DND-41 (cell line): ENCODE results near the gene FBRSL1.

Experiments used
- ATAC-seq: fragments of 200-7000 bp; cut with Tn5 transposase; 3 replicates; pipeline ENCODE4 v1.9.1; 2021; ENCODE audit warnings: low read depth; ENCODE audit not compliant: insufficient read depth
- DNase-seq: peaks from one replicate; pipeline ENCODE4 v3.0.0-alpha.2; 2020
- H2AFZ ChIP-seq: 2 replicates; pipeline ENCODE4 v1.6.0; 2012; ENCODE audit warnings: low read depth, low read length
- H3K27ac ChIP-seq: 2 replicates; pipeline ENCODE4 v1.5.1; 2012; ENCODE audit warnings: low read length, inconsistent platforms
- H3K27me3 ChIP-seq: fragments of 200-600 bp; sonication (generic); 2 replicates; pipeline ENCODE4 v1.6.0; 2012; ENCODE audit warnings: low read length, mild to moderate bottlenecking, inconsistent platforms; ENCODE audit not compliant: insufficient read depth, poor library complexity
- H3K36me3 ChIP-seq: 2 replicates; pipeline ENCODE4 v1.5.1; 2012; ENCODE audit warnings: low read length, inconsistent platforms; ENCODE audit not compliant: insufficient read depth
- H3K4me1 ChIP-seq: 2 replicates; pipeline ENCODE4 v1.5.1; 2012; ENCODE audit warnings: mild to moderate bottlenecking, low read length; ENCODE audit not compliant: insufficient read depth
- H3K4me2 ChIP-seq: 2 replicates; pipeline ENCODE4 v1.6.0; 2012; ENCODE audit warnings: mild to moderate bottlenecking, moderate library complexity, low read length, inconsistent platforms; ENCODE audit not compliant: insufficient read depth
- H3K4me3 ChIP-seq, 2 experiments: fragments of 200-600 bp in 1 of 2; shearing (Covaris generic) in 1 of 2; 2 replicates each; pipeline ENCODE4 v1.5.1; 2012 to 2016; ENCODE audit warnings: inconsistent platforms in 2 of 2, low read length in 2 of 2, mild to moderate bottlenecking in 2 of 2, low read depth in 1 of 2, moderate library complexity in 1 of 2
- H3K79me2 ChIP-seq: 2 replicates; pipeline ENCODE4 v1.6.0; 2012; ENCODE audit warnings: low read length, inconsistent platforms; ENCODE audit not compliant: insufficient read depth
- H3K9ac ChIP-seq: 2 replicates; pipeline ENCODE4 v1.6.0; 2012; ENCODE audit warnings: low read depth, mild to moderate bottlenecking, inconsistent platforms, low read length, moderate library complexity
- H3K9me3 ChIP-seq: 2 replicates; pipeline ENCODE4 v1.5.1; 2012; ENCODE audit warnings: low read length, moderate library complexity, mild to moderate bottlenecking, inconsistent platforms; ENCODE audit not compliant: insufficient read depth, severe bottlenecking
- H4K20me1 ChIP-seq: 2 replicates; pipeline ENCODE4 v1.6.0; 2012; ENCODE audit warnings: low read length; ENCODE audit not compliant: insufficient read depth
- EZH2 ChIP-seq: IDR thresholded peaks from 3 replicates; pipeline ENCODE4 v1.6.1; 2012; ENCODE audit warnings: borderline replicate concordance, low read depth, mild to moderate bottlenecking, moderate library complexity, low read length, inconsistent platforms; ENCODE audit not compliant: severe bottlenecking
- TF ChIP-seq, protein P1 (sequence below): IDR thresholded peaks from 2 replicates; pipeline ENCODE4 v1.5.1; 2012; ENCODE audit warnings: borderline replicate concordance, low read length, moderate library complexity, mild to moderate bottlenecking; ENCODE audit not compliant: poor library complexity, severe bottlenecking; ENCODE audit errors: extremely low read depth

FBRSL1 gene

DNA sequence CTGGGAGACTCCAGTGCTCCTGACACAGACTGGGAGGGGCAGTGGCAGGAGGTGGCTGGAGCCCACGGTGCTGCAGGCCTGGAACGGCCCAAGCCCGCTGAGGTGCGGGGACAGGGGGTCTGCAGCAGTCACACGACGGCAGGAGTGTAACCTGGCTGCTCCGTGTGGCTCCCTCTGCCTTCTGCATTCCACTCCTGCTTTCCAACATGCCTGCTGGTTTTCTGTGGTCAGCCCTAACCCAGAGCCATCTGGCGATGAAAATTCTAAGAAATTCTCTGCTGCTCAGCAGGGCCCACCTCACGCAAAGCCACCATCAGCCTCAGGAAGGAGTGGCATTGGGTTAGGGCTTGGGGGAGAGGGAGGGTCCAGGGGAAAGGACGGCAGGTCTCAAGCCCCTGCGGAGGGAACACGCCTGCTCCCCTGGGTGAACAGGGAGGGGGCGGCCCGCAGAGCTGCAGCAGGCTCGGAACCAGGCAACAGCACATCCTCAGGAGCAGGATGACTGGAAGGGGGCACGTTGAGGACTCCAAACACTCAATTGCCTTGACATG is 5.0 kb upstream of the FBRSL1 start:
- no peak overlapping the region for H3K4me2 ChIP-seq
- no peak for ATAC-seq
- H3K9ac ChIP-seq = no peak overlapping the region
- no peaks in the 10 kb centered on the region for H3K79me2 ChIP-seq
- no peaks in the 10 kb centered on the region for H3K36me3 ChIP-seq
- no peaks in the 10 kb centered on the region for H3K27me3 ChIP-seq
- no peak overlapping the region for H3K4me3 ChIP-seq
- H3K4me1 ChIP-seq = peaks cover 17% of the 10 kb centered on the region
- TF ChIP-seq, protein P1, sequence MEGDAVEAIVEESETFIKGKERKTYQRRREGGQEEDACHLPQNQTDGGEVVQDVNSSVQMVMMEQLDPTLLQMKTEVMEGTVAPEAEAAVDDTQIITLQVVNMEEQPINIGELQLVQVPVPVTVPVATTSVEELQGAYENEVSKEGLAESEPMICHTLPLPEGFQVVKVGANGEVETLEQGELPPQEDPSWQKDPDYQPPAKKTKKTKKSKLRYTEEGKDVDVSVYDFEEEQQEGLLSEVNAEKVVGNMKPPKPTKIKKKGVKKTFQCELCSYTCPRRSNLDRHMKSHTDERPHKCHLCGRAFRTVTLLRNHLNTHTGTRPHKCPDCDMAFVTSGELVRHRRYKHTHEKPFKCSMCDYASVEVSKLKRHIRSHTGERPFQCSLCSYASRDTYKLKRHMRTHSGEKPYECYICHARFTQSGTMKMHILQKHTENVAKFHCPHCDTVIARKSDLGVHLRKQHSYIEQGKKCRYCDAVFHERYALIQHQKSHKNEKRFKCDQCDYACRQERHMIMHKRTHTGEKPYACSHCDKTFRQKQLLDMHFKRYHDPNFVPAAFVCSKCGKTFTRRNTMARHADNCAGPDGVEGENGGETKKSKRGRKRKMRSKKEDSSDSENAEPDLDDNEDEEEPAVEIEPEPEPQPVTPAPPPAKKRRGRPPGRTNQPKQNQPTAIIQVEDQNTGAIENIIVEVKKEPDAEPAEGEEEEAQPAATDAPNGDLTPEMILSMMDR = no peak
- no peak for TF ChIP-seq EZH2
- H3K9me3 ChIP-seq = no peaks in the 10 kb centered on the region
- no peak overlapping the region for H3K27ac ChIP-seq
- H2AFZ ChIP-seq = no peak overlapping the region
- no peak for DNase-seq
- no peaks in the 10 kb centered on the region for H4K20me1 ChIP-seq

DNA sequence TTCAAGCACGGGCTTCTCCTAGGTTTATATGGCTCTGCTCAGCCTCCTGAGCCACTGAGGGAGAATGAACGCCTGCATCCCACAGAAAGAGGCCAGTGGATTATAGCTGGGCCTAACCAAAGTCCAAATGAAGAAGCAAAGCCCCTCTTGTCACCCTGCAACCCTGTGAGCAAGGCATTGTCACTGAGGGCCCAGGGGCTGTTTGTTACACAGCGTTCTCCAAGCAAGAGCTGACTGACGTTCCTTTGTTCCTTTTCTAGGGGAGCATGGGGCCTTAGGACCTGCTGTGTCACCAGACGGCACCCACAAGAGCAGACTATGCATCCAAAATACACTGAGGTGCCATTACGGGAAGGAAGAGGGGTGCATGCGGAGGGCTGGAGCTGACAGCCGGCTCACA is 4.3 kb upstream of the FBRSL1 start:
- H3K4me3 ChIP-seq = no peak overlapping the region
- no peak overlapping the region for H3K4me2 ChIP-seq
- H3K27ac ChIP-seq = no peak overlapping the region
- no peaks in the 10 kb centered on the region for H3K27me3 ChIP-seq
- H3K4me1 ChIP-seq = peaks cover 17% of the 10 kb centered on the region
- 0 out of 2 replicates have a peak, but pooled peaks cover under 1% of the 10 kb centered on the region for H4K20me1 ChIP-seq
- no peaks in the 10 kb centered on the region for H3K9me3 ChIP-seq
- no peak overlapping the region for H2AFZ ChIP-seq
- no peaks in the 10 kb centered on the region for H3K36me3 ChIP-seq
- TF ChIP-seq EZH2 = no peak
- TF ChIP-seq, protein P1 = no peak
- ATAC-seq (no peak), DNase-seq (no peak)
- H3K79me2 ChIP-seq = peaks cover 3% of the 10 kb centered on the region
- no peak overlapping the region for H3K9ac ChIP-seq

DNA sequence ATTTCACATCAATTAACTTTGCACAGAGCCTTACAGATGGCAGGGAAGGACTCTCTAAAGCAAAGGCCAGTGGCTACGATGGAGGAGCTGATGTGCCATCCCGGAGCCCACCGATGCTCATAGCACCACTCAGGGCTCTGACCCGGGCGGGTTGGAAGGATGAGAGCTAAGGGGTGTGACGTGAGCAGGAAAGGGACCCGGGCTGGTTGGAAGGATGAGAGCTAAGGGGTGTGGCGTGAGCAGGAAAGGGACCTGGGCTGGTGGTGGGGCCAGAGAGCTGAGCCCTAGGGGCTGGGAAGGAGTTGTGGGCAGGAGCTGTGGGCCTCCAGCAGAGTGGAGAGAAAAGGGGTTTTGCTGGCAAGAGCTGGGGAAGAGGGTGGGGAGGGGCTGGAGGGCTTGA is 3.8 kb upstream of the FBRSL1 start:
- H3K36me3 ChIP-seq = no peaks in the 10 kb centered on the region
- H3K27ac ChIP-seq = no peak overlapping the region
- no peak overlapping the region for H2AFZ ChIP-seq
- ATAC-seq (no peak), DNase-seq (no peak)
- peaks cover 6% of the 10 kb centered on the region for H4K20me1 ChIP-seq
- no peaks in the 10 kb centered on the region for H3K27me3 ChIP-seq
- no peak for TF ChIP-seq EZH2
- TF ChIP-seq, protein P1 = no peak
- peaks cover 22% of the 10 kb centered on the region for H3K4me1 ChIP-seq
- H3K9ac ChIP-seq = no peak overlapping the region
- no peak overlapping the region for H3K4me2 ChIP-seq
- H3K9me3 ChIP-seq = no peaks in the 10 kb centered on the region
- no peak overlapping the region for H3K4me3 ChIP-seq
- peaks cover 8% of the 10 kb centered on the region for H3K79me2 ChIP-seq
